Thyroid gland (tissue), 4 donors: ENCODE measurements around the gene MYO9B. TPM values are rescaled to one million over a fixed set of nuclear protein-coding genes. Genes with fewer than 3 reads are reported as not detected.

ENCODE experiments used
- DNase-seq, 2 donors: peaks; one replicate each; pipeline ENCODE4 v3.0.0-alpha.2; 2019
- H3K27ac ChIP-seq, 3 donors: fragments of 200-600 bp; sonication (generic); 1 replicate in 2 of 3; 2 replicates in 1 of 3; pipeline ENCODE4 v1.5.1; 2016 to 2019; ENCODE audit warnings: mild to moderate bottlenecking in 1 of 3, moderate library complexity in 1 of 3
- H3K27me3 ChIP-seq: fragments of 200-600 bp; sonication (generic); one replicate; pipeline ENCODE4 v1.5.1; 2019
- H3K36me3 ChIP-seq, 2 donors: fragments of 200-600 bp; sonication (generic); one replicate each; pipeline ENCODE4 v1.5.1; 2016 to 2019
- H3K4me1 ChIP-seq, 2 donors: fragments of 200-600 bp; sonication (generic); one replicate each; pipeline ENCODE4 v1.5.1; 2017 to 2019
- H3K4me3 ChIP-seq, 3 donors: fragments of 200-600 bp; sonication (generic); replicated peaks in 1 of 3; 1 replicate in 2 of 3; 2 replicates in 1 of 3; pipeline ENCODE4 v1.5.1; 2016; ENCODE audit warnings: mild to moderate bottlenecking in 1 of 3
- H3K9me3 ChIP-seq: fragments of 200-600 bp; sonication (generic); one replicate; pipeline ENCODE4 v1.5.1; 2017
- POLR2A ChIP-seq, 2 donors: fragments of 450-650 bp; IDR thresholded peaks; one replicate each; pipeline ENCODE4 v1.6.1; 2017; ENCODE audit warnings: antibody characterized with exemption in 2 of 2, mild to moderate bottlenecking in 2 of 2, moderate library complexity in 1 of 2
- WGBS, 2 donors: methylation state at CpG; one replicate each; pipeline ENCODE4 v1.1.5; 2017; 5-methylcytosine and 5-hydroxymethylcytosine counted together
- intact Hi-C: fragments of 100-400 bp; cut with DNase I; formaldehyde crosslinking; loops from one replicate; pipeline ENCODE4 v1.15.1; 2023
- total RNA-seq, 4 donors: library from RNA; depleted of rRNA; stranded (reverse); fragments of >200 nt; gene quantifications; one replicate each; pipeline ENCODE4 v1.2.3, GENCODE V29; 2016
- TF ChIP-seq, protein P1 (sequence below), 6 experiments: fragments of 200-600 bp in 3 of 6; fragments of 450-650 bp in 3 of 6; sonication (generic) in 3 of 6; IDR thresholded peaks; one replicate each; pipeline ENCODE4 v1.5.1; 2016 to 2019; ENCODE audit warnings: antibody characterized with exemption in 6 of 6, mild to moderate bottlenecking in 2 of 6, inconsistent platforms in 1 of 6, moderate library complexity in 1 of 6

The MYO9B gene
- total RNA-seq, 4 donors from 2014 or later: 33.7 to 52.9 (median 44.6) TPM

- H3K36me3 ChIP-seq: peaks cover 0 to 17% of the 10 kb centered on the region in 2 donors
- H3K4me1 ChIP-seq: peaks cover 15 to 23% of the 10 kb centered on the region in 2 donors
- intact Hi-C loops: no loop called here
- no peaks in the 10 kb centered on the region for H3K9me3 ChIP-seq
- DNase-seq: peak in 1 of 2 donors; percentile 38
- H3K4me3 ChIP-seq: peak overlapping the region in 1 of 3 donors; percentile 41
- H3K27ac ChIP-seq: peak overlapping the region in 2 of 3 donors; percentile 31 to 72
- no peaks in the 10 kb centered on the region for H3K27me3 ChIP-seq
- 19 to 26% methylated on average over 6 to 9 of the region's 27 CpGs for WGBS, 2 donors
- TF ChIP-seq, protein P1, sequence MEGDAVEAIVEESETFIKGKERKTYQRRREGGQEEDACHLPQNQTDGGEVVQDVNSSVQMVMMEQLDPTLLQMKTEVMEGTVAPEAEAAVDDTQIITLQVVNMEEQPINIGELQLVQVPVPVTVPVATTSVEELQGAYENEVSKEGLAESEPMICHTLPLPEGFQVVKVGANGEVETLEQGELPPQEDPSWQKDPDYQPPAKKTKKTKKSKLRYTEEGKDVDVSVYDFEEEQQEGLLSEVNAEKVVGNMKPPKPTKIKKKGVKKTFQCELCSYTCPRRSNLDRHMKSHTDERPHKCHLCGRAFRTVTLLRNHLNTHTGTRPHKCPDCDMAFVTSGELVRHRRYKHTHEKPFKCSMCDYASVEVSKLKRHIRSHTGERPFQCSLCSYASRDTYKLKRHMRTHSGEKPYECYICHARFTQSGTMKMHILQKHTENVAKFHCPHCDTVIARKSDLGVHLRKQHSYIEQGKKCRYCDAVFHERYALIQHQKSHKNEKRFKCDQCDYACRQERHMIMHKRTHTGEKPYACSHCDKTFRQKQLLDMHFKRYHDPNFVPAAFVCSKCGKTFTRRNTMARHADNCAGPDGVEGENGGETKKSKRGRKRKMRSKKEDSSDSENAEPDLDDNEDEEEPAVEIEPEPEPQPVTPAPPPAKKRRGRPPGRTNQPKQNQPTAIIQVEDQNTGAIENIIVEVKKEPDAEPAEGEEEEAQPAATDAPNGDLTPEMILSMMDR (IDR thresholded peaks at IDR 0.05): no peak
- TF ChIP-seq POLR2A (IDR thresholded peaks at IDR 0.05): no peak
Measured at GRCh38 chr19:17235971-17236777, 160.6 kb downstream of the MYO9B start.

- intact Hi-C loops: no loop called here
- Histone ChIP-seq H3K9me3 (no peaks in the 10 kb centered on the region), H3K4me1 (peaks cover 22 to 31% of the 10 kb centered on the region in 2 donors), H3K36me3 (peaks cover 0 to 12% of the 10 kb centered on the region in 2 donors), H3K27me3 (no peaks in the 10 kb centered on the region), H3K4me3 (no peak overlapping the region), H3K27ac (no peak overlapping the region)
- DNase-seq: no peak
- TF ChIP-seq, protein P1 (IDR thresholded peaks at IDR 0.05): no peak
- TF ChIP-seq POLR2A (IDR thresholded peaks at IDR 0.05): no peak
- WGBS, 2 donors: 89 to 90% methylated on average over 18 of the region's 18 CpGs
Measured at GRCh38 chr19:17236811-17237543, 161.4 kb downstream of the MYO9B start.

DNA sequence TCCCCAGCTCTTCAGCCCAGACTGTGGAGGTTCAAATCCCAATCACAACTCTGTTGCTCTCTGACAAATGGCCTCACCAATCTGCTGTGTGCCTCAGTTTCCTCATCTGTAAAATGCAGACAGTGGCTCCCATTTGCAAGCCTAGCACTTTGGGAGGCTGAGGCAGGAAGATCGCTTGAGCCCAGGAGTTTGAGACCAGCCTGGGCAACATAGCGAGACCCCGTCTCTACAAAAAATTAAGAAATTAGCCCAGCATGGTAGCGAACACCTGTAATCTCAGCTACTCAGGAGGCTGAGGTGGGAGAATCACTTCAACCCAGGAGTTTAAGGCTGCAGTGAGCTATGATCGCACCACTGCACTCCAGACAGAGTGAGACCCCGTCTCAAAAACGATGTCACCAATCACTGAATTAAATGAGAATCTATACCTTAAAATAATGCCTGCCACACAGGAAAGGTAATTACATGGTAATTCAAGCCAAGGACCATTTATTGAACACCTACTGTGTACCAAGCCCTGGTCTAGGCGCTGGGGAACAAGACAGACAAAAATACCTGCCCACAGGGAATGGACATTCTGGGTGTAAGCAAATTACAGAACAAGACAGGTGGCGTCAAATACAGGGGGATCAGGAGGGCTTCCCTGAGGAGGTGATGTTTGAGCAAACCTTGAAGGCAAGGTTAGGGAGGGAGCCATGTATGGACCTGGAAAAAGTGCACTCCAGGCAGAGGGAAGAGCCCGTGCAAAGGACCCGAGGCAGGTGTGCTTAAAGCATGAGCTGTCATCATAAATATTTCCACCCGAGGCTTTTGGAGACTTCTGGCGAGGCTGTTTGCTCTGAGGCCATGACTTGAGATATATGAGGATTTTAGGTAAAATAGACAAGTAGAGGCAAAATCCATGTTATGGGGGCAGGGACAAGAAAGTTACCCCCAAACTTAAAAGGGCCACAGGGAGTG lies 162.4 kb downstream of the MYO9B start:
- Histone ChIP-seq H3K9me3 (no peaks in the 10 kb centered on the region), H3K4me1 (peaks cover 32 to 42% of the 10 kb centered on the region in 2 donors), H3K4me3 (no peak overlapping the region), H3K27ac (no peak overlapping the region), H3K27me3 (no peaks in the 10 kb centered on the region), H3K36me3 (peaks cover 0 to 12% of the 10 kb centered on the region in 2 donors)
- intact Hi-C loops: no loop called here
- 92 to 95% methylated on average over 13 of the region's 13 CpGs for WGBS, 2 donors
- TF ChIP-seq POLR2A (IDR thresholded peaks at IDR 0.05): no peak
- TF ChIP-seq, protein P1 (IDR thresholded peaks at IDR 0.05): no peak
- no peak for DNase-seq

- Histone ChIP-seq H3K27me3 (no peaks in the 10 kb centered on the region), H3K9me3 (no peaks in the 10 kb centered on the region), H3K36me3 (peaks cover 0 to 12% of the 10 kb centered on the region in 2 donors), H3K4me1 (peaks cover 32 to 40% of the 10 kb centered on the region in 2 donors), H3K4me3 (no peak overlapping the region), H3K27ac (no peak overlapping the region)
- TF ChIP-seq, protein P1 (IDR thresholded peaks at IDR 0.05): no peak
- no peak for TF ChIP-seq POLR2A (IDR thresholded peaks at IDR 0.05)
- DNase-seq: no peak
- intact Hi-C loops: no loop called here
- 79 to 81% methylated on average over 20 to 22 of the region's 24 CpGs for WGBS, 2 donors
Measured at GRCh38 chr19:17240062-17240752, 164.6 kb downstream of the MYO9B start.
